Tibial artery (tissue), 4 donors: ENCODE measurements around the gene SMKR1.
A peak's percentile ranks its signal among the peaks of the same experiment; 100 is the strongest.

Experiments used
- DNase-seq, 2 donors: peaks; one replicate each; pipeline ENCODE4 v3.0.0-alpha.2; 2019
- H3K27ac ChIP-seq, 2 donors: fragments of 200-600 bp; sonication (generic) in 1 of 2; 1 replicate in 1 of 2; 2 replicates in 1 of 2; pipeline ENCODE4 v1.5.1; 2018 to 2019; ENCODE audit warnings: mild to moderate bottlenecking in 1 of 2
- H3K27me3 ChIP-seq, 2 donors: fragments of 200-600 bp; sonication (generic) in 1 of 2; one replicate each; pipeline versions ENCODE4 v1.5.1 to v1.6.0; 2016 to 2019
- H3K36me3 ChIP-seq, 3 donors: fragments of 200-600 bp; sonication (generic) in 2 of 3; one replicate each; pipeline ENCODE4 v1.5.1; 2016 to 2019; ENCODE audit warnings: mild to moderate bottlenecking in 2 of 3
- H3K4me1 ChIP-seq, 4 donors: fragments of 200-600 bp; sonication (generic) in 2 of 4; 1 replicate in 3 of 4; 2 replicates in 1 of 4; pipeline ENCODE4 v1.5.1; 2016 to 2019
- H3K4me3 ChIP-seq, 2 donors: fragments of 200-600 bp; sonication (generic) in 1 of 2; 1 replicate in 1 of 2; 2 replicates in 1 of 2; pipeline ENCODE4 v1.5.1; 2018 to 2019; ENCODE audit warnings: mild to moderate bottlenecking in 2 of 2
- H3K9me3 ChIP-seq, 3 donors: fragments of 200-600 bp; sonication (generic) in 1 of 3; one replicate each; pipeline ENCODE4 v1.5.1; 2016 to 2019
- intact Hi-C: fragments of 100-400 bp; cut with DNase I; formaldehyde crosslinking; loops from one replicate; pipeline ENCODE4 v1.15.0; 2023; ENCODE audit warnings: low total_unique reads
- TF ChIP-seq, protein P1 (sequence below), 2 experiments: fragments of 200-600 bp in 1 of 2; fragments of 450-650 bp in 1 of 2; IDR thresholded peaks; one replicate each; pipeline ENCODE4 v1.5.1; 2017 to 2019; ENCODE audit warnings: antibody characterized with exemption in 2 of 2, mild to moderate bottlenecking in 1 of 2, moderate library complexity in 1 of 2

SMKR1 gene

DNA sequence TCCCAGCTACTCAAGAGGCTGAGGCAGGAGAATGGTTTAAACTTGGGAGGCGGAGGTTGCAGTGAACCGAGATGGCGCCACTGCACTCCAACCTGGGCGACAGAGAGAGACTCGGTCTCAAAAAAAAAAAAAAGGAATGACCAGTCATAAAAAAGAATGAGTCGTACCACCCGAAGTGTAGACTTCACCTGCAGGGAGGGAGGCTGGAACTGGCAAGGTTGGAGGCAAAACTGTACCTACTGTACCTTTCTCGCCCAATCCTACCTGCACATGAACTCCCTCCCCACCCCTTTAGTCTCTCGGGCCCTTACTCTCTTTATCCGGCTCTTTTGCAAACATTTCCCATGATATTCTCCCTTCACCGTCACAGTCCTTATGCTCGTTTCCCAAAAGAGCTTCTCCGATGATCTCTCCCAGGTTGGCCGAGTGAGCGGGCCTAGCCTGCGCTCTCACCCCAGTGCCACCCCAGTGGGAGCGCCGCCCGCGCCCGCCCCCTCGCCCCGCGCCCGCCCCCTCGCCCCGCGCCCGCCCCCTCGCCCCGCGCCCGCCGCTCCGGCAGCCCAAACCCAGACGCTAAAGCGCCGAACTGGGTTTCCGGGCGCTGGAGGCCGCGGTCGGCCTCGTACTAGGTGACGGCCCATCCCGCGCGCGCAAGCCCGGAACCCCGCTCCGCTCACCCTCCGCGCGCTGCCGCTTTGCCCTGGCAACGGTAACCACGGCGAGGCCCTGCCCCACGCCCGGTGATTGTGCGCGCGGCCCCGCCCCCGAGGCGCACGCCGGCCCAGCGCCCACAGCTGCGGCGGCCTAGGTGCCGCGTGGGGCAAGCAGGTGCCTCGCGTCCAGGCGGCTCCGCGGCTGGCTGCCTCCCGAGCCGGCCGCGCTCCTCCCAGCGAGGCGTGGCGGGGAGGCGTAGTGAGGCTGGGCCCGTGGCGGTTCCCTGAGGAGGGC is at the start of gene SMKR1:
Gene SMKR1, plus strand, starts transcription at position 772 of the 948 bp plus-strand sequence. CDS start 294 bp downstream, outside the sequence.
- TF ChIP-seq, protein P1, sequence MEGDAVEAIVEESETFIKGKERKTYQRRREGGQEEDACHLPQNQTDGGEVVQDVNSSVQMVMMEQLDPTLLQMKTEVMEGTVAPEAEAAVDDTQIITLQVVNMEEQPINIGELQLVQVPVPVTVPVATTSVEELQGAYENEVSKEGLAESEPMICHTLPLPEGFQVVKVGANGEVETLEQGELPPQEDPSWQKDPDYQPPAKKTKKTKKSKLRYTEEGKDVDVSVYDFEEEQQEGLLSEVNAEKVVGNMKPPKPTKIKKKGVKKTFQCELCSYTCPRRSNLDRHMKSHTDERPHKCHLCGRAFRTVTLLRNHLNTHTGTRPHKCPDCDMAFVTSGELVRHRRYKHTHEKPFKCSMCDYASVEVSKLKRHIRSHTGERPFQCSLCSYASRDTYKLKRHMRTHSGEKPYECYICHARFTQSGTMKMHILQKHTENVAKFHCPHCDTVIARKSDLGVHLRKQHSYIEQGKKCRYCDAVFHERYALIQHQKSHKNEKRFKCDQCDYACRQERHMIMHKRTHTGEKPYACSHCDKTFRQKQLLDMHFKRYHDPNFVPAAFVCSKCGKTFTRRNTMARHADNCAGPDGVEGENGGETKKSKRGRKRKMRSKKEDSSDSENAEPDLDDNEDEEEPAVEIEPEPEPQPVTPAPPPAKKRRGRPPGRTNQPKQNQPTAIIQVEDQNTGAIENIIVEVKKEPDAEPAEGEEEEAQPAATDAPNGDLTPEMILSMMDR (IDR thresholded peaks at IDR 0.05), result no peak
- Histone ChIP-seq H3K4me1 (peaks cover 0 to 14% (median 8%) of the 10 kb centered on the region in 4 donors), H3K27ac (no peak within 1 kb of the TSS), H3K4me3 (peak within 1 kb of the TSS; percentile 36 to 55), H3K9me3 (no peaks in the 10 kb centered on the region), H3K36me3 (no peaks in the 10 kb centered on the region), H3K27me3 (peaks cover 0 to 31% of the 10 kb centered on the region in 2 donors)
- peak; percentile 29 to 69 for DNase-seq
- intact Hi-C loops, result no loop called here

DNA sequence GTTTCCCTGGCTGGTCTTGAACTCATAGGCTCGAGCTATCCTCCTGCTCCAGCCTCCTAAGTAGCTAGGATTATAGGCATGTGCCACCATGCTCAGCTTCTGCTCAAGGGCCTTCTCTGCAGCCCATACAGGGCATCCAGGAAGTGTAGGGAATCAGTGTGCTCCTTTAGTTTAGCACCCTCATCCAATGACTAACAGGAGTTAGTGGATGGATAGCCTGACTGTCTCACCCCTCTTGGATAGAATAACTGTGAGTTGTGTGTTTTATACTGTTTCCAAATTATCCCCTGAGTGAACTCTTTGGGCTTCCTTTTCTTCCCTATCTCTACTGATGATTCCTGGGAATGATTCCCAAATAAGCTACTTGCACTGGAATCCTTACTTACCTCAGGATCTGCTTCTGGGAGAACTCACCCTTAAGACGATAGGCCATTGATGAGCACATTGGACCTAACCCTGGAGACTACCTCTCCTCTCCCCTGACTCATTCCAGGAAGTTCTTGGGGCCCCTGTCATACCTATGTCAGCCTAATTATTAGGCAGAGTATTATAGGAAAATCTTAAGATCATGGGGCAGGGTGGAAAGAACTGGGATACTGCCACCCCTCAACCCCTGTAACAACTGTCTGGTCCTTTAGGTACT is 49.6 kb upstream of the SMKR1 start:
- Histone ChIP-seq H3K4me1 (no peaks in the 10 kb centered on the region), H3K4me3 (no peak overlapping the region), H3K9me3 (peaks cover 0 to 17% (median 0%) of the 10 kb centered on the region in 3 donors), H3K36me3 (no peaks in the 10 kb centered on the region), H3K27me3 (no peaks in the 10 kb centered on the region), H3K27ac (no peak overlapping the region)
- no peak for DNase-seq
- intact Hi-C loops, result no loop called here
- TF ChIP-seq, protein P1 (IDR thresholded peaks at IDR 0.05), result no peak

DNA sequence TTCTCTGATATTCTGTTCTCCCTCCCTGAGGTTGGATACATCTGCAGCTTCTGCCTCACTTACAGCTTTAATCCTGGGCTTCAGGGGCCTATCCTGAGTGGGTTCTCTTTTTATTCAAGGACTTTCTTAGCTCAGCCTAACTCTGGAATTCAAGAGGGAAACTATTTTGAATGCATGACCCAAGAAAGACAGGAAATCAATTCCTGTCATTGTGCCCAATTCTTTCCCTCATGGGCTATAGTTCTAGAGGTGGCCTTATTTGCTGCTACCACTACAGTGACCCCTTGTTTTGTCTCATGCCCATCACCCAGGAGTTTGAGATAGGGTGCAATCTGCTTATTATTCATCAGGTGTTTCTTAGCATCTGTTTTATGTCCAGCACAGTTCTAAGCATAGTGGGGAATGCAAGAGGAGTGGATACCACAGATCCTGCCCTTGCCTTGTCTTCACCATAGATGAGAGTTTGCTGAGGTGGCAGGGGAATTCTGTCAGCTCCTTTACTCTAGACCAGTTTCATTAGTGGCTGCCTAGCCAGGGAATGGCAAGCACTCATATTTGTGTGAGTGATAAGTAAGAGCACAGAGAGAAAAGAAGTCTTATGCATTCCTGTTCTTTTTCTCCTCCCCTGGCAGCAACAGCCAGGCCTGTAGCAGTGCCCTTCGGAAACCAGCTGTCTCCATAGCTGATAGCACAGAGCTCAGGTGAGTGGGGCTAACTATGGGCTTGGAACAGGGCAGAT is 48.7 kb upstream of the SMKR1 start:
- H3K27ac ChIP-seq, result no peak overlapping the region
- no peaks in the 10 kb centered on the region for H3K27me3 ChIP-seq
- H3K4me1 ChIP-seq, result no peaks in the 10 kb centered on the region
- H3K9me3 ChIP-seq, result peaks cover 0 to 8% (median 0%) of the 10 kb centered on the region in 3 donors
- DNase-seq, result no peak
- TF ChIP-seq, protein P1 (IDR thresholded peaks at IDR 0.05), result no peak
- intact Hi-C loops, result no loop called here
- no peaks in the 10 kb centered on the region for H3K36me3 ChIP-seq
- no peak overlapping the region for H3K4me3 ChIP-seq

DNA sequence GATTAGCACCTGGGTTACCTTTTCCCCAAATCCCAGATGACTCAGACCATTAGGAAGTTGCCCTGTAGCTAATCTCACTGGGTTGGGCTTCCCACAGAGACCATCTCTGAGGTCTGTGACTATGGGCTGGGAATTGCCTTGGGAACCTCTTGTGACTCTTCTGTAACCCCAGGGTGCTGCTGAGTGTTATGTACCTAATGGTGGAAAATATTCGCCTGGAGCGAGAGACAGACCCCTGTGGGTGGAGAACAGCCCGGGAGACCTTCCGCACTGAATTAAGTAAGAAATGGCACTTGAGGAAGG is 48.1 kb upstream of the SMKR1 start:
- no peak overlapping the region for H3K27ac ChIP-seq
- H3K36me3 ChIP-seq, result no peaks in the 10 kb centered on the region
- intact Hi-C loops, result no loop called here
- no peak for DNase-seq
- peaks cover 0 to 3% (median 0%) of the 10 kb centered on the region in 3 donors for H3K9me3 ChIP-seq
- H3K27me3 ChIP-seq, result no peaks in the 10 kb centered on the region
- TF ChIP-seq, protein P1 (IDR thresholded peaks at IDR 0.05), result no peak
- H3K4me1 ChIP-seq, result no peaks in the 10 kb centered on the region
- H3K4me3 ChIP-seq, result no peak overlapping the region

DNA sequence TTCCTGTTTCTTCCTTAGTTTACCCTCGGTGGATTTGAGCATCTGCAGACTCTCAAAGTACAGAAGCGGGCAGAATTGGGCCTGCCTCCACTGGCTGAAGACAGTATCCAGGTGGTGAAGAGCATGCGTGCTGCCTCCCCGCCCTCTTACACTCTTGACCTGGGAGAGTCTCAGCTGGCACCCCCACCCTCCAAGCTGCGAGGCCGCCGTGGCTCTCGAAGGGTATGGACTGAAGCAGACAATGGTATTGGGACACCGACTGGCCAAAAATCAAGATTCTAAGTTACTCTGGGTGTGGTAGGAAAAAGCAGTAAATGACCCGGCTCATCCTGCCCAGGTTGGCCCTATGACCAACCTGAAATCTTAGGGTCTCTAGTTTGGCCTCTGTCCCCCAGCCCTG is 45.9 kb upstream of the SMKR1 start:
- Histone ChIP-seq H3K27ac (no peak overlapping the region), H3K36me3 (no peaks in the 10 kb centered on the region)
- intact Hi-C loops, result no loop called here

More for the DNA sequence above, 45.9 kb upstream of the SMKR1 start:
- no peaks in the 10 kb centered on the region for H3K9me3 ChIP-seq
- TF ChIP-seq, protein P1 (IDR thresholded peaks at IDR 0.05), result no peak
- H3K27me3 ChIP-seq, result no peaks in the 10 kb centered on the region
- DNase-seq, result no peak
- no peak overlapping the region for H3K4me3 ChIP-seq
- no peaks in the 10 kb centered on the region for H3K4me1 ChIP-seq
